Thyroid gland (tissue), 4 donors: ENCODE measurements around the gene MLH1. TPM values are rescaled to one million over a fixed set of nuclear protein-coding genes. Genes with fewer than 3 reads are reported as not detected.

ENCODE experiments used
- DNase-seq, 2 donors: peaks; one replicate each; pipeline ENCODE4 v3.0.0-alpha.2; 2019
- H3K27ac ChIP-seq, 3 donors: fragments of 200-600 bp; sonication (generic); 1 replicate in 2 of 3; 2 replicates in 1 of 3; pipeline ENCODE4 v1.5.1; 2016 to 2019; ENCODE audit warnings: mild to moderate bottlenecking in 1 of 3, moderate library complexity in 1 of 3
- H3K27me3 ChIP-seq: fragments of 200-600 bp; sonication (generic); one replicate; pipeline ENCODE4 v1.5.1; 2019
- H3K36me3 ChIP-seq, 2 donors: fragments of 200-600 bp; sonication (generic); one replicate each; pipeline ENCODE4 v1.5.1; 2016 to 2019
- H3K4me1 ChIP-seq, 2 donors: fragments of 200-600 bp; sonication (generic); one replicate each; pipeline ENCODE4 v1.5.1; 2017 to 2019
- H3K4me3 ChIP-seq, 3 donors: fragments of 200-600 bp; sonication (generic); replicated peaks in 1 of 3; 1 replicate in 2 of 3; 2 replicates in 1 of 3; pipeline ENCODE4 v1.5.1; 2016; ENCODE audit warnings: mild to moderate bottlenecking in 1 of 3
- H3K9me3 ChIP-seq: fragments of 200-600 bp; sonication (generic); one replicate; pipeline ENCODE4 v1.5.1; 2017
- CTCF ChIP-seq, 6 experiments: fragments of 200-600 bp in 3 of 6; fragments of 450-650 bp in 3 of 6; sonication (generic) in 3 of 6; IDR thresholded peaks; one replicate each; pipeline ENCODE4 v1.5.1; 2016 to 2019; ENCODE audit warnings: antibody characterized with exemption in 6 of 6, mild to moderate bottlenecking in 2 of 6, inconsistent platforms in 1 of 6, moderate library complexity in 1 of 6
- POLR2A ChIP-seq, 2 donors: fragments of 450-650 bp; IDR thresholded peaks; one replicate each; pipeline ENCODE4 v1.6.1; 2017; ENCODE audit warnings: antibody characterized with exemption in 2 of 2, mild to moderate bottlenecking in 2 of 2, moderate library complexity in 1 of 2
- WGBS, 2 donors: methylation state at CpG; one replicate each; pipeline ENCODE4 v1.1.5; 2017; 5-methylcytosine and 5-hydroxymethylcytosine counted together
- intact Hi-C: fragments of 100-400 bp; cut with DNase I; formaldehyde crosslinking; loops from one replicate; pipeline ENCODE4 v1.15.1; 2023
- small RNA-seq: library from RNA; depleted of rRNA; stranded (forward); fragments of <200 nt; gene quantifications from one replicate; pipeline ENCODE3, GENCODE V24; 2016
- total RNA-seq, 4 donors: library from RNA; depleted of rRNA; stranded (reverse); fragments of >200 nt; gene quantifications; one replicate each; pipeline ENCODE4 v1.2.3, GENCODE V29; 2016

MLH1 gene
- total RNA-seq, 4 donors from 2014 or later: 32.1 to 65.7 (median 54.3) TPM

- Histone ChIP-seq H3K4me3 (no peak overlapping the region), H3K9me3 (no peaks in the 10 kb centered on the region), H3K4me1 (peaks cover 3 to 7% of the 10 kb centered on the region in 2 donors), H3K27me3 (no peaks in the 10 kb centered on the region), H3K27ac (no peak overlapping the region), H3K36me3 (no peaks in the 10 kb centered on the region)
- intact Hi-C loops: no loop called here
- no peak for DNase-seq
- 74 to 79% methylated on average over 1 of the region's 1 CpG for WGBS, 2 donors
- TF ChIP-seq CTCF (IDR thresholded peaks at IDR 0.05) (no peak), POLR2A (IDR thresholded peaks at IDR 0.05) (no peak)
Measured at GRCh38 chr3:37096975-37097374, 103.7 kb downstream of the MLH1 start.

- H3K4me1 ChIP-seq: peaks cover 3 to 7% of the 10 kb centered on the region in 2 donors
- H3K36me3 ChIP-seq: no peaks in the 10 kb centered on the region
- H3K4me3 ChIP-seq: no peak overlapping the region
- H3K27me3 ChIP-seq: no peaks in the 10 kb centered on the region
- no peaks in the 10 kb centered on the region for H3K9me3 ChIP-seq
- no peak for TF ChIP-seq CTCF (IDR thresholded peaks at IDR 0.05)
- no peak for TF ChIP-seq POLR2A (IDR thresholded peaks at IDR 0.05)
- no peak for DNase-seq
- H3K27ac ChIP-seq: no peak overlapping the region
- intact Hi-C loops: no loop called here
Measured at GRCh38 chr3:37097776-37098175, 104.5 kb downstream of the MLH1 start.

- intact Hi-C loops: no loop called here
- WGBS, 2 donors: 95 to 99% methylated on average over 2 of the region's 2 CpGs
- peaks cover 3 to 11% of the 10 kb centered on the region in 2 donors for H3K4me1 ChIP-seq
- no peaks in the 10 kb centered on the region for H3K36me3 ChIP-seq
- no peaks in the 10 kb centered on the region for H3K27me3 ChIP-seq
- no peak overlapping the region for H3K27ac ChIP-seq
- H3K9me3 ChIP-seq: no peaks in the 10 kb centered on the region
- H3K4me3 ChIP-seq: no peak overlapping the region
- DNase-seq: no peak
- TF ChIP-seq CTCF (IDR thresholded peaks at IDR 0.05) (no peak), POLR2A (IDR thresholded peaks at IDR 0.05) (no peak)
Measured at GRCh38 chr3:37098884-37099283, 105.6 kb downstream of the MLH1 start.

- intact Hi-C loops: no loop called here
- Histone ChIP-seq H3K27ac (no peak overlapping the region), H3K9me3 (no peaks in the 10 kb centered on the region), H3K36me3 (no peaks in the 10 kb centered on the region), H3K27me3 (no peaks in the 10 kb centered on the region), H3K4me3 (no peak overlapping the region), H3K4me1 (peaks cover 3 to 11% of the 10 kb centered on the region in 2 donors)
- no peak for DNase-seq
- TF ChIP-seq POLR2A (IDR thresholded peaks at IDR 0.05): no peak
- TF ChIP-seq CTCF (IDR thresholded peaks at IDR 0.05): no peak
Measured at GRCh38 chr3:37099469-37099868, 106.2 kb downstream of the MLH1 start.

- Histone ChIP-seq H3K4me3 (no peak overlapping the region), H3K4me1 (peaks cover 3 to 11% of the 10 kb centered on the region in 2 donors), H3K9me3 (no peaks in the 10 kb centered on the region), H3K27ac (no peak overlapping the region), H3K27me3 (no peaks in the 10 kb centered on the region), H3K36me3 (no peaks in the 10 kb centered on the region)
- 85 to 90% methylated on average over 1 of the region's 1 CpG for WGBS, 2 donors
- intact Hi-C loops: no loop called here
- DNase-seq: no peak
- TF ChIP-seq POLR2A (IDR thresholded peaks at IDR 0.05) (no peak), CTCF (IDR thresholded peaks at IDR 0.05) (no peak)
Measured at GRCh38 chr3:37100411-37100810, 107.1 kb downstream of the MLH1 start.

Small RNA genes within 50 kb of the gene (small RNA-seq; reads per million reads assigned to genes)
- not detected for gene RF00019
- not detected for gene RNU6ATAC4P

Other genes starting within 250 kb of the MLH1 start
- gene DCLK3, start 229.0 kb upstream of the MLH1 start, total RNA-seq: under 1 TPM in 1 of 4 donors, not detected in 3; 0.11 TPM
- 10 to 100 TPM; 11.7 to 26.3 (median 18.5) TPM for gene TRANK1, start 48.5 kb upstream of the MLH1 start, total RNA-seq
- gene EPM2AIP1, start 387 bp upstream of the MLH1 start, total RNA-seq: 10 to 100 TPM; 25.3 to 48.0 (median 35.0) TPM
- gene LRRFIP2, start 181.1 kb downstream of the MLH1 start, total RNA-seq: 100 to 1,000 TPM in 1 of 4 donors, 10 to 100 TPM in 3; 86.4 to 147 (median 93.8) TPM
- 100 to 1,000 TPM; 131 to 203 (median 150) TPM for gene GOLGA4, start 249.8 kb downstream of the MLH1 start, total RNA-seq